HCT116 (cell line): ENCODE measurements around the gene EXOC6B. TPM values are rescaled to one million over a fixed set of nuclear protein-coding genes. Genes with fewer than 3 reads are reported as not detected.

ENCODE experiments used
- ATAC-seq: fragments of 200-7000 bp; cut with Tn5 transposase; 2 replicates; pipeline ENCODE4 v1.9.1; 2020; ENCODE audit warnings: mild to moderate bottlenecking, moderate library complexity
- BruUV-seq: library from RNA; stranded (reverse); fragments of 400-500 nt; replicated peaks from 2 replicates; lab custom pipeline; 2021; lab: Mats Ljungman, UMichigan
- CTCF ChIA-PET: fragments of 300-600 bp; sonication (Branson Sonifier 250); formaldehyde crosslinking; loops from one replicate; lab custom pipeline; 2021; ENCODE audit warnings: antibody characterized with exemption; lab: Charles Lee
- POLR2A ChIA-PET: fragments of 300-600, 350-600 bp; sonication (Branson Sonifier 250); formaldehyde crosslinking; loops from one replicate; lab custom pipeline; 2021; ENCODE audit warnings: antibody characterized with exemption; lab: Charles Lee
- RAD21 ChIA-PET, 2 experiments: fragments of 300-600 bp; sonication (Branson Sonifier 250); formaldehyde crosslinking; loops; one replicate each; lab custom pipeline; 2023; ENCODE audit warnings: low total read pairs in 2 of 2; ENCODE audit not compliant: uncharacterized antibody in 2 of 2, unreplicated experiment in 2 of 2, low non-redundant PET in 1 of 2; lab: Charles Lee
- DNase-seq: peaks from one replicate; pipeline ENCODE4 v3.0.0-alpha.2; 2010; ENCODE audit warnings: low read depth, low spot score
- H2AFZ ChIP-seq: fragments of 200-600 bp; shearing (Covaris generic), sonication (generic); 2 replicates; pipeline ENCODE4 v1.6.1; 2017; ENCODE audit warnings: low read depth, mixed run types, mixed read lengths, antibody characterized with exemption, low read length; ENCODE audit not compliant: poor library complexity, severe bottlenecking
- H3K27ac ChIP-seq: 2 replicates; pipeline ENCODE4 v1.5.1; 2012; ENCODE audit warnings: low read depth, low read length
- H3K27me3 ChIP-seq: fragments of 200-600 bp; sonication (generic); 2 replicates; pipeline ENCODE4 v1.6.1; 2016; ENCODE audit warnings: mixed run types, low read length, mixed read lengths; ENCODE audit not compliant: insufficient read depth
- H3K36me3 ChIP-seq, 2 experiments: fragments of 200-500 bp in 1 of 2; fragments of 200-600 bp in 1 of 2; sonication (Bioruptor generic) in 1 of 2; sonication (generic) in 1 of 2; 2 replicates each; pipeline versions ENCODE4 v1.5.1 to v1.6.1; 2014 to 2016; ENCODE audit warnings: low read length in 2 of 2, inconsistent platforms in 1 of 2, mixed read lengths in 1 of 2, mixed run types in 1 of 2; ENCODE audit not compliant: insufficient read depth in 2 of 2, control insufficient read depth in 1 of 2
- H3K4me1 ChIP-seq, 2 experiments: fragments of 200-600 bp in 1 of 2; sonication (generic) in 1 of 2; 2 replicates each; pipeline versions ENCODE4 v1.5.1 to v1.6.1; 2012 to 2017; ENCODE audit warnings: low read length in 2 of 2, inconsistent platforms in 1 of 2, mild to moderate bottlenecking in 1 of 2, mixed read lengths in 1 of 2, mixed run types in 1 of 2, moderate library complexity in 1 of 2; ENCODE audit not compliant: insufficient read depth in 2 of 2, control insufficient read depth in 1 of 2
- H3K4me2 ChIP-seq: fragments of 200-600 bp; sonication (generic); 2 replicates; pipeline ENCODE4 v1.6.1; 2017; ENCODE audit warnings: mixed run types, low read length, mixed read lengths
- H3K4me3 ChIP-seq, 2 experiments: fragments of 200-600 bp in 1 of 2; sonication (generic) in 1 of 2; replicated peaks in 1 of 2; 2 replicates each; pipeline ENCODE4 v1.5.1; 2011 to 2016; ENCODE audit warnings: low read length in 2 of 2, control low read depth in 1 of 2, low read depth in 1 of 2, mild to moderate bottlenecking in 1 of 2, mixed read lengths in 1 of 2, mixed run types in 1 of 2
- H3K79me2 ChIP-seq: fragments of 200-600 bp; sonication (generic); 2 replicates; pipeline ENCODE4 v1.6.1; 2017; ENCODE audit warnings: mild to moderate bottlenecking, mixed run types, low read length, moderate library complexity, mixed read lengths; ENCODE audit not compliant: insufficient read depth
- H3K9ac ChIP-seq: fragments of 200-600 bp; sonication (generic); 2 replicates; pipeline ENCODE4 v1.6.1; 2016; ENCODE audit warnings: low read length, mixed read lengths
- H3K9me2 ChIP-seq: fragments of 200-600 bp; sonication (generic), shearing (Covaris generic); 2 replicates; pipeline ENCODE4 v1.6.1; 2017; ENCODE audit warnings: mixed run types, mild to moderate bottlenecking, moderate library complexity; ENCODE audit not compliant: insufficient read depth
- H3K9me3 ChIP-seq, 2 experiments: fragments of 200-500 bp in 1 of 2; fragments of 200-600 bp in 1 of 2; sonication (Bioruptor generic) in 1 of 2; sonication (generic) in 1 of 2; 2 replicates each; pipeline ENCODE4 v1.6.1; 2014 to 2017; ENCODE audit warnings: low read length in 2 of 2, mixed read lengths in 2 of 2, inconsistent platforms in 1 of 2, low read depth in 1 of 2, mild to moderate bottlenecking in 1 of 2, mixed run types in 1 of 2, moderate library complexity in 1 of 2; ENCODE audit not compliant: control insufficient read depth in 1 of 2, insufficient read depth in 1 of 2
- H4K20me1 ChIP-seq: fragments of 200-600 bp; sonication (generic), shearing (Covaris generic); 2 replicates; pipeline ENCODE4 v1.6.1; 2017; ENCODE audit warnings: mixed run types, mild to moderate bottlenecking, moderate library complexity; ENCODE audit not compliant: insufficient read depth
- ATF3 ChIP-seq: IDR thresholded peaks from 2 replicates; pipeline ENCODE4 v1.6.1; 2012
- CEBPB ChIP-seq: IDR thresholded peaks from 2 replicates; pipeline ENCODE4 v1.6.1; 2012; ENCODE audit warnings: low read depth
- CTCF ChIP-seq, 3 experiments: fragments of 200-600 bp in 1 of 3; sonication (generic) in 1 of 3; IDR thresholded peaks in 2 of 3; conservative IDR thresholded peaks in 1 of 3; 2 replicates each; pipeline ENCODE4 v1.5.1; 2012 to 2017; ENCODE audit warnings: low read depth in 2 of 3, low read length in 2 of 3, antibody characterized with exemption in 1 of 3, borderline replicate concordance in 1 of 3, control low read depth in 1 of 3, mild to moderate bottlenecking in 1 of 3, mixed read lengths in 1 of 3, mixed run types in 1 of 3, moderate library complexity in 1 of 3; ENCODE audit not compliant: insufficient read depth in 1 of 3
- RAD21 ChIP-seq: IDR thresholded peaks from 2 replicates; pipeline ENCODE4 v1.6.1; 2012; ENCODE audit warnings: low read depth, mild to moderate bottlenecking
- REST ChIP-seq: IDR thresholded peaks from 2 replicates; pipeline ENCODE4 v1.6.1; 2012; ENCODE audit warnings: low read depth
- TCF7L2 ChIP-seq: IDR thresholded peaks from 2 replicates; pipeline ENCODE4 v1.7.0; 2011; ENCODE audit warnings: borderline replicate concordance, inconsistent platforms; ENCODE audit not compliant: insufficient read depth, insufficient read length; ENCODE audit errors: extremely low read depth
- YY1 ChIP-seq: IDR thresholded peaks from 2 replicates; pipeline ENCODE4 v1.6.1; 2011; ENCODE audit warnings: low read length, low read depth, moderate library complexity, mild to moderate bottlenecking; ENCODE audit not compliant: insufficient replicate concordance; ENCODE audit errors: extremely low read depth
- ZBTB33 ChIP-seq: IDR thresholded peaks from 2 replicates; pipeline ENCODE4 v1.6.1; 2011; ENCODE audit warnings: mild to moderate bottlenecking, low read length, moderate library complexity; ENCODE audit not compliant: insufficient replicate concordance; ENCODE audit errors: extremely low read depth
- intact Hi-C: fragments of 100-400 bp; cut with micrococcal nuclease; formaldehyde crosslinking; loops from 2 replicates; pipeline ENCODE4 v1.10.0; 2022
- total RNA-seq: library from RNA; stranded (reverse); gene quantifications from one replicate; pipeline ENCODE4 v1.2.1, GENCODE V29; 2021; ENCODE audit not compliant: unreplicated experiment
- TF ChIP-seq, protein P1 (sequence below): IDR thresholded peaks from 2 replicates; pipeline ENCODE4 v1.6.1; 2012

The EXOC6B gene
- total RNA-seq, 1 experiment from 2014 or later, result 25.4 TPM

DNA sequence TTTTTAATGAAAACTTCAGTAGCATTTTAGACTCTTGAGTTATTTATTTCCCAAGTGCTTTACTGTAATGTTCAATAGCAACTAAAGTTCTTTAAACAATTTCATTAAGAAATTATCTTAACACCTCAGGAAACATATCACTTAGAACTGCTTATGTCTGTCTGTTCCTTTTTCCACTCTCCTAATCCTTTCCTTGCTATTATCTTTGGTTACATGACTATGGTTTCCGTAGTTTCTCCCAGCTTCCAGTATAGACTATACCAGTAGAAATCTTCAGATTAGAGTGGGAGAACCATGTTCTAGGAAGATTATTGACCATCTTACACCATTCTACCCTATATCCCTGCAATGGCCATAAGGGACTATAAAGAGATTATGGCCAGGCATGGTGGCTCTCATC, 280.0 kb downstream of the EXOC6B start:
- Histone ChIP-seq H3K79me2 (no peaks in the 10 kb centered on the region), H3K36me3 (no peaks in the 10 kb centered on the region), H3K4me1 (peaks cover 7 to 8% of the 10 kb centered on the region in 2 experiments; a peak in 2 of 4 replicates), H3K27me3 (no peaks in the 10 kb centered on the region), H3K9me2 (no peaks in the 10 kb centered on the region), H2AFZ (no peak overlapping the region), H3K27ac (no peak overlapping the region), H4K20me1 (no peaks in the 10 kb centered on the region), H3K4me2 (no peak overlapping the region), H3K4me3 (no peak overlapping the region), H3K9me3 (no peaks in the 10 kb centered on the region), H3K9ac (no peak overlapping the region)
- no peak for DNase-seq
- ChIA-PET POLR2A (no interaction called here), CTCF (no interaction called here), RAD21 (no interaction called here)
- BruUV-seq, result no TSS peak
- TF ChIP-seq TCF7L2, result no peak
- no peak for TF ChIP-seq CTCF (IDR thresholded peaks at IDR 0.05 in 2 of 3, conservative IDR thresholded peaks at IDR 0.05 in 1 of 3; ENCODE audit: borderline replicate concordance in 1 of 3, insufficient read depth in 1 of 3, low read depth in 2 of 3, low read length in 2 of 3)
- no peak for TF ChIP-seq REST
- TF ChIP-seq ZBTB33, result no peak
- no peak for TF ChIP-seq RAD21
- no peak for TF ChIP-seq ATF3
- no peak for TF ChIP-seq CEBPB
- TF ChIP-seq, protein P1, sequence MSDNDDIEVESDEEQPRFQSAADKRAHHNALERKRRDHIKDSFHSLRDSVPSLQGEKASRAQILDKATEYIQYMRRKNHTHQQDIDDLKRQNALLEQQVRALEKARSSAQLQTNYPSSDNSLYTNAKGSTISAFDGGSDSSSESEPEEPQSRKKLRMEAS, result no peak
- no peak for TF ChIP-seq YY1
- intact Hi-C loops, result no loop called here
- no peak for ATAC-seq
